Measurements from ENCODE around the gene ZNF407. TPM values are rescaled to one million over a fixed set of nuclear protein-coding genes. Genes with fewer than 3 reads are reported as not detected.

ZNF407 gene
- total and polyA plus RNA-seq, 2 experiments from 2014 or later: 2.1 to 10.4 TPM

DNA sequence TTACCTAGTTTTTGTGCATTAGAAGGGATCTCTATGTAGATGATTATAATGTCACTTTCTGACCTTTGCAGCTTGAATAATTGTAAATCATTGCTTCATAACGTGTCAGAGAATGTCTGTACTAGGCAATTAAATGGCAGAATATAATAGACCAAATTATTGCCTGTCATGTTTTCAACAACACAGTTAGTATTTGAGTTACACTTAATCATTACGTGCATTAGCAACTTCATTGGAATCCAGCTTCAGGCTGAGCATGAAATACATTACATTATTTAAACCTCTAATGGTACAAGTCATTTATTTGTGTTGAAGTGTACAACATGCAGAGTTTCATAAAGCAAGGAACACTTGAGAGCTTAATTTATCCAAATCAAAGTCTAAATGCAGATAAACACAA, 48.0 kb downstream of the ZNF407 start (continued):
- TF ChIP-seq, protein P1, sequence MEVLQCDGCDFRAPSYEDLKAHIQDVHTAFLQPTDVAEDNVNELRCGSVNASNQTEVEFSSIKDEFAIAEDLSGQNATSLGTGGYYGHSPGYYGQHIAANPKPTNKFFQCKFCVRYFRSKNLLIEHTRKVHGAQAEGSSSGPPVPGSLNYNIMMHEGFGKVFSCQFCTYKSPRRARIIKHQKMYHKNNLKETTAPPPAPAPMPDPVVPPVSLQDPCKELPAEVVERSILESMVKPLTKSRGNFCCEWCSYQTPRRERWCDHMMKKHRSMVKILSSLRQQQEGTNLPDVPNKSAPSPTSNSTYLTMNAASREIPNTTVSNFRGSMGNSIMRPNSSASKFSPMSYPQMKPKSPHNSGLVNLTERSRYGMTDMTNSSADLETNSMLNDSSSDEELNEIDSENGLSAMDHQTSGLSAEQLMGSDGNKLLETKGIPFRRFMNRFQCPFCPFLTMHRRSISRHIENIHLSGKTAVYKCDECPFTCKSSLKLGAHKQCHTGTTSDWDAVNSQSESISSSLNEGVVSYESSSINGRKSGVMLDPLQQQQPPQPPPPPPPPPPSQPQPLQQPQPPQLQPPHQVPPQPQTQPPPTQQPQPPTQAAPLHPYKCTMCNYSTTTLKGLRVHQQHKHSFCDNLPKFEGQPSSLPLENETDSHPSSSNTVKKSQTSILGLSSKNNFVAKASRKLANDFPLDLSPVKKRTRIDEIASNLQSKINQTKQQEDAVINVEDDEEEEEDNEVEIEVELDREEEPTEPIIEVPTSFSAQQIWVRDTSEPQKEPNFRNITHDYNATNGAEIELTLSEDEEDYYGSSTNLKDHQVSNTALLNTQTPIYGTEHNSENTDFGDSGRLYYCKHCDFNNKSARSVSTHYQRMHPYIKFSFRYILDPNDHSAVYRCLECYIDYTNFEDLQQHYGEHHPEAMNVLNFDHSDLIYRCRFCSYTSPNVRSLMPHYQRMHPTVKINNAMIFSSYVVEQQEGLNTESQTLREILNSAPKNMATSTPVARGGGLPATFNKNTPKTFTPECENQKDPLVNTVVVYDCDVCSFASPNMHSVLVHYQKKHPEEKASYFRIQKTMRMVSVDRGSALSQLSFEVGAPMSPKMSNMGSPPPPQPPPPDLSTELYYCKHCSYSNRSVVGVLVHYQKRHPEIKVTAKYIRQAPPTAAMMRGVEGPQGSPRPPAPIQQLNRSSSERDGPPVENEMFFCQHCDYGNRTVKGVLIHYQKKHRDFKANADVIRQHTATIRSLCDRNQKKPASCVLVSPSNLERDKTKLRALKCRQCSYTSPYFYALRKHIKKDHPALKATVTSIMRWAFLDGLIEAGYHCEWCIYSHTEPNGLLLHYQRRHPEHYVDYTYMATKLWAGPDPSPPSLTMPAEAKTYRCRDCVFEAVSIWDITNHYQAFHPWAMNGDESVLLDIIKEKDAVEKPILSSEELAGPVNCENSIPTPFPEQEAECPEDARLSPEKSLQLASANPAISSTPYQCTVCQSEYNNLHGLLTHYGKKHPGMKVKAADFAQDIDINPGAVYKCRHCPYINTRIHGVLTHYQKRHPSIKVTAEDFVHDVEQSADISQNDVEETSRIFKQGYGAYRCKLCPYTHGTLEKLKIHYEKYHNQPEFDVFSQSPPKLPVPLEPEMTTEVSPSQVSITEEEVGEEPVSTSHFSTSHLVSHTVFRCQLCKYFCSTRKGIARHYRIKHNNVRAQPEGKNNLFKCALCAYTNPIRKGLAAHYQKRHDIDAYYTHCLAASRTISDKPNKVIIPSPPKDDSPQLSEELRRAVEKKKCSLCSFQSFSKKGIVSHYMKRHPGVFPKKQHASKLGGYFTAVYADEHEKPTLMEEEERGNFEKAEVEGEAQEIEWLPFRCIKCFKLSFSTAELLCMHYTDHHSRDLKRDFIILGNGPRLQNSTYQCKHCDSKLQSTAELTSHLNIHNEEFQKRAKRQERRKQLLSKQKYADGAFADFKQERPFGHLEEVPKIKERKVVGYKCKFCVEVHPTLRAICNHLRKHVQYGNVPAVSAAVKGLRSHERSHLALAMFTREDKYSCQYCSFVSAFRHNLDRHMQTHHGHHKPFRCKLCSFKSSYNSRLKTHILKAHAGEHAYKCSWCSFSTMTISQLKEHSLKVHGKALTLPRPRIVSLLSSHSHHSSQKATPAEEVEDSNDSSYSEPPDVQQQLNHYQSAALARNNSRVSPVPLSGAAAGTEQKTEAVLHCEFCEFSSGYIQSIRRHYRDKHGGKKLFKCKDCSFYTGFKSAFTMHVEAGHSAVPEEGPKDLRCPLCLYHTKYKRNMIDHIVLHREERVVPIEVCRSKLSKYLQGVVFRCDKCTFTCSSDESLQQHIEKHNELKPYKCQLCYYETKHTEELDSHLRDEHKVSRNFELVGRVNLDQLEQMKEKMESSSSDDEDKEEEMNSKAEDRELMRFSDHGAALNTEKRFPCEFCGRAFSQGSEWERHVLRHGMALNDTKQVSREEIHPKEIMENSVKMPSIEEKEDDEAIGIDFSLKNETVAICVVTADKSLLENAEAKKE (CRISPR knock-in tag; IDR thresholded peaks at IDR 0.05): no peak
- TF ChIP-seq ZNF331 (CRISPR knock-in tag; IDR thresholded peaks at IDR 0.05; ENCODE audit: low read depth) (no peak), ZNF114 (CRISPR knock-in tag; IDR thresholded peaks at IDR 0.05) (no peak), CREB1 (CRISPR knock-in tag; IDR thresholded peaks at IDR 0.05; ENCODE audit: low read depth) (no peak), NANOG (IDR thresholded peaks at IDR 0.05; ENCODE audit: borderline replicate concordance) (no peak), EZH2 (IDR thresholded peaks at IDR 0.05; ENCODE audit: low read depth, unreplicated experiment) (no peak)
- TF ChIP-seq, protein P2, sequence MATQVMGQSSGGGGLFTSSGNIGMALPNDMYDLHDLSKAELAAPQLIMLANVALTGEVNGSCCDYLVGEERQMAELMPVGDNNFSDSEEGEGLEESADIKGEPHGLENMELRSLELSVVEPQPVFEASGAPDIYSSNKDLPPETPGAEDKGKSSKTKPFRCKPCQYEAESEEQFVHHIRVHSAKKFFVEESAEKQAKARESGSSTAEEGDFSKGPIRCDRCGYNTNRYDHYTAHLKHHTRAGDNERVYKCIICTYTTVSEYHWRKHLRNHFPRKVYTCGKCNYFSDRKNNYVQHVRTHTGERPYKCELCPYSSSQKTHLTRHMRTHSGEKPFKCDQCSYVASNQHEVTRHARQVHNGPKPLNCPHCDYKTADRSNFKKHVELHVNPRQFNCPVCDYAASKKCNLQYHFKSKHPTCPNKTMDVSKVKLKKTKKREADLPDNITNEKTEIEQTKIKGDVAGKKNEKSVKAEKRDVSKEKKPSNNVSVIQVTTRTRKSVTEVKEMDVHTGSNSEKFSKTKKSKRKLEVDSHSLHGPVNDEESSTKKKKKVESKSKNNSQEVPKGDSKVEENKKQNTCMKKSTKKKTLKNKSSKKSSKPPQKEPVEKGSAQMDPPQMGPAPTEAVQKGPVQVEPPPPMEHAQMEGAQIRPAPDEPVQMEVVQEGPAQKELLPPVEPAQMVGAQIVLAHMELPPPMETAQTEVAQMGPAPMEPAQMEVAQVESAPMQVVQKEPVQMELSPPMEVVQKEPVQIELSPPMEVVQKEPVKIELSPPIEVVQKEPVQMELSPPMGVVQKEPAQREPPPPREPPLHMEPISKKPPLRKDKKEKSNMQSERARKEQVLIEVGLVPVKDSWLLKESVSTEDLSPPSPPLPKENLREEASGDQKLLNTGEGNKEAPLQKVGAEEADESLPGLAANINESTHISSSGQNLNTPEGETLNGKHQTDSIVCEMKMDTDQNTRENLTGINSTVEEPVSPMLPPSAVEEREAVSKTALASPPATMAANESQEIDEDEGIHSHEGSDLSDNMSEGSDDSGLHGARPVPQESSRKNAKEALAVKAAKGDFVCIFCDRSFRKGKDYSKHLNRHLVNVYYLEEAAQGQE (IDR thresholded peaks at IDR 0.05; ENCODE audit: unreplicated experiment): no peak
